C1 segment of cervical spinal cord (tissue), 14 donors: ENCODE measurements around the gene MASP2.
"Not testable (repeated sequence)": the region's sequence is repeated elsewhere in the genome, so short reads cannot be mapped to it uniquely, and the experiment has no call there.

Source experiments
- DNase-seq, 14 donors: peaks; one replicate each; lab custom pipeline; 2025; lab: John Stamatoyannopoulos, UW

MASP2 gene

GRCh38 chr1:10990828-10991227 is 56.2 kb downstream of the MASP2 start:
- DNase-seq, result no peak

DNA sequence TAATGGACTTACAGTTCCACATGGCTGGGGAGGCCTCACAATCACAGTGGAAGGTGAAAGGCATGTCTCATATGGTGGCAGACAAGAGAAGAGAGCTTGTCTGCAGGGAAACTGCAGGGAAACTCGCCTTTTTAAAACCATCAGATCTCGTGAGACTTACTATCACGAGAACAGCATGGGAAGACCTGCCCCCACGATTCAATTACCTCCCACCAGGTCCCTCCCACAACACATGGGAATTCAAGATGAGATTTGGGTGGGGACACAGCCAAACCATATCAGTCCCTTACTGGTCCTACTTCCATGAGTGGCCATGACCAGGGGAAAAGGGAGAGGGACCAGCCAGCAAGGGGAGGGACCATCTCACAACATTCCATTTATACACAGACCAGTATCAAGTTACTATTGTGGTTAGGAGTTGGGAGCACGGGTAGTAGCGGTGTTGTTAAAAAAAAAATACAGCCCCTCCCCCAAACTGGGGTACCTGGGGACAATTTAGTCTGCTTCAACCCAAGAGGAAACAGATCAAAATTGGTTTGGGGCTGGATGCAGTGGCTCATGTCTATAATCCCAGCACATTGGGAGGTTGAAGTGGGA is 57.0 kb downstream of the MASP2 start:
- not testable (repeated sequence) for DNase-seq

DNA sequence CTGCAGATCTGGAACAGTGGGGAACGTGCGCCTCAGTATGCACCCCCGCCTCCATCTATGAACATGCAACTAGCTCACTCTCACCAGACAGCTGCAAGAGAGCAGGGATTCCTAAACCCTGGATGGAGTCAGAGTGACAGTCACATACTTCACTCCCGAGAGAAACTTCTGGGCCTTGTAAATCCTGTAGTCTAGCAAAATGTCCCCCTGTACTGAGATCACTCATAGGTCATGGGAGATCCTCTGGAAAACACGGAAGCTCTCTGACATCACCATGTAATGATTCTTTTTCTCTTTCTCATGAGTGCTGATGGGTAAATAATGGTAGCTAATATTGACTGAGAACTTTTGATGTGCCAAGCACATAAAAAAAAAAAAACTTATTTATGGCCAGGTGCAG is 57.9 kb downstream of the MASP2 start:
- no peak for DNase-seq

DNA sequence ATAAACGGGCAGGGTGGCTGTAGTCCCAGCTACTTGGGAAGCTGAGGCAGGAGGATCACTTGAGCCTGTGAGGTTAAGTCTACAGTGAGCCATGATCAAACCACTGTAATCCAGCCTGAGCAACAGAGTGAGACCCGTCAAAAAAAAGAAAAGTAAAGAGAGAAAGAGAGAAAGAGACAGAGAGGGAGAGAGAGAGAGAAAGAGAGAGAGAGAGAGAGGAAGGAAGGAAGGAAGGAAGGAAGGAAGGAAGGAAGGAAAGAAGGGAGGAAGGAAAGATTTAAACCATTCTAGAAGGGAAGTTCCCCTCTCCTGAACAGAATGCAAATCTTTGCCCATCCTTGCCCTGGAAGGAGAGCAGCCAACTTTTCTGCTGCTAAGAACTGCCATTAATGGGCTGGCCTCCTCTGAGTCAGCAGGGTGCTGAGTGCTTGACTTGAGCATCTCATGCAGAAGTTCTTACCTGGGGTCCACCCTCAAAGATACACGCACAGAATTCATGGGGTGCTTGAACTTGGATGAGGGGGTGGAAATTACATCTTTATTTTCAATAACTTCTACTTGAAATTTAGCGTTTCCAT is 59.1 kb downstream of the MASP2 start:
- DNase-seq, result no peak

DNA sequence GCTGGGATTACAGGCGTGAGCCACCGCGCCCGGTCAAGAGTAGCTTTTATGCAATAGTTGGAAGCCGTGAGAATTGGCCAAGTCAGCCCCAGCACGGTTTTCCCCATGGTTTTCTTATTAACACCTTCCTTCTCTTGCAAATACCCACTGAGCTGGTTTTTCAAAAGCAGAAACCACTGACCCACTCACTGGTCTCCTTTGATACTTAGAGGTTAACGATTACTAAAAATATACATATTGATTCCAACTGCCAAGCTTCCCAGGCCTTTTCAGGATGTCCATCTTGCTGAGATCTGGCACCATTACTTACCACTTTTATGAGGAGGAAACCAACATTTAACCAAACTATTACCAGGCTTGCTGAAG is 60.5 kb downstream of the MASP2 start:
- DNase-seq, result no peak

DNA sequence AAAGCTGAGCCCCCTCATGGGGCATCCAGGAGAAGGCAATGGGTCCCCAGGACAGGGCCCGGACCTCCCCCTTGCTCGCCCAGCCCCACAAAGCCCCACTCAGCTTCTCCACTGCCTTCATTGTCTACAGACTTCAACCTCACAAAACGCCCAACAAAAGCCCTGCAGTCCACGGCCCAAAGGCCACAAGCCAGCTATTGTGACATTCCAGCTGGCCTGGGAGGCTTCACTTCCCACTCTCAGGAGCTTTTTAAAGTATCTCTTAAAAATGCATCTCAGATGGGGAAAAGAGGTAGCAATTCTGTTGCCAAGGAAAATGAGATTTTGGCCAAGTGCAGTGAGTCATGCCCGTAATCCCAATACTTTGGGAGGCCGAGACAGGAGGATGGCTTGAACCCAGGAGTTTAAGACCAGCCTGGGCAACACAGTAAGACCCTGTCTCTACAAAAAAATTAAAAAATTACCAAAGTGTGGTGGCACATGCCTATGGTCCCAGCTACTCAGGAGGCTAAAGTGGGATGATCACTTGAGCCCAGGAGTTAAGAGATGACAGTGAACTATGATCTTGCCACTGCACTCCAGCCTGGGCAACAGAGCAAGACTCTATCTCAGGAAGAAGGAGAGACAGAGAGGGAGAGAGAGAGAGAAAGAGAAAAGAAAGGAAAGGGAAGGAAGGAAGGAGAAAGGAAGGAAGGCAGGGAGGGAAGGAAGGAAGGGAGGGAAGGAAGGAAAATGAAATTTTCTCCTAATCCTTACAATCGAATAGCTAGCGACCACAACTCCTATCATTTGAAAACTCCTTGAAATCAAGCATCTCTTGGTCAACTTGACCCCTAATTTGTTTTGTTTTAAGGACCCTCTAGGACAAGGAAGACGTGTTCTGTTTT is 66.0 kb downstream of the MASP2 start:
- DNase-seq, result peak in 12 of 14 donors; percentile 26 to 89 (median 72)

DNA sequence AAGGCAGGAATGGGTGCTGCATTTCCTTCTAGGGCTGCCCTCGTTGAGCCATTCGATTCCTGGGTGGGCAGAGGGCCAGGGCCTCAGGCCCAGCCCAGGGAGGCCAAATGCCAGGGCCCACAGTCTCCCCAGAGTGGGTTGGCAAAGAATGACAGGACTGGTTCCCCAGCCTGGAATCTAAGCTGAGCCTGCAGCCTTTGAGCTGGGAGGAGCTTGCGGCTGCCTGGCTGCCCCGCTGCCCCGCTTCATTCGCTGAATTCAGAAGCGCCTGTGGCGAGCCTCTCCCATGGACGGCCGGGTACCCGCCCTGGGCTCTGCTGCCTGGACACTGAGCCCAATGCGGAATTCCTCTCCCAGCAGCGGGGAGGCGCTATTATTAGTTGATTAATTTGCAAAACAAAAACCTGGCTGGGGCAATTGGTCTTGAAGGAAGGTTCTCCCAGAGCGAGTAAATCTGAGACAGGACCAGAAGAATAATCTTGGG is 66.9 kb downstream of the MASP2 start:
- peak in 13 of 14 donors; percentile 36 to 92 (median 81) for DNase-seq

DNA sequence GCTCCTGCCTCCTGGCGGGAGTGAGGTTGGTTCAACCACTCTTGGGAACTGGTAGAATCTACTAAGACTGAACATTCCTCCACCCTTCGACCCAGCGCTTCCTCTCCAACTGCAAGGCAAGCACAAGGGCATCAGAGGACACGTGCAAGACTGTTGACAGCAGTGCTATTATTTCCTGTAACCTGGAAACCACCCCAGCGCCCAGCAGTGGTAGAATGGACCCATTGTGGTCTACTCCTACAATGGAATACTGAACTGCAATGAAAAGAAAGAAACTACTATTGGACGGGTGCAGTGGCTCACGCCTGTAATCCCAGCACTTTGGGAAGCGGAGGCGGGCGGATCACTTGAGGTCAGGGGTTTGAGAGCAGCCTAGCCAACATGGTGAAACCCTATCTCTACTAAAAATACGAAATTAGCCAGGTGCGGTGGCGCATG is 67.5 kb downstream of the MASP2 start:
- DNase-seq, result peak in 12 of 14 donors; percentile 2 to 82 (median 62)

GRCh38 chr1:10978719-10979118 is 68.3 kb downstream of the MASP2 start:
- no peak for DNase-seq
